ENCODE results near the gene GPANK1. TPM values are rescaled to one million over a fixed set of nuclear protein-coding genes. Genes with fewer than 3 reads are reported as not detected.

Gene GPANK1
- total and polyA plus RNA-seq, 12 donors = 7.4 to 61.2 (median 17.2) TPM

GRCh38 chr6:31707701-31708100 is 42.9 kb upstream of the GPANK1 start:
- Histone ChIP-seq H3K36me3 (replicated peaks in 1 of 2) (no peaks in the 10 kb centered on the region), H3K27ac (no peak overlapping the region), H3K4me1 (replicated peaks in 1 of 2) (peaks cover 0 to 6% of the 10 kb centered on the region in 2 donors), H3K27me3 (no peaks in the 10 kb centered on the region), H3K4me3 (no peak overlapping the region), H3K9me3 (replicated peaks in 1 of 3) (no peaks in the 10 kb centered on the region)
- TF ChIP-seq POLR2A (IDR thresholded peaks at IDR 0.05) = no peak
- TF ChIP-seq, protein P1, sequence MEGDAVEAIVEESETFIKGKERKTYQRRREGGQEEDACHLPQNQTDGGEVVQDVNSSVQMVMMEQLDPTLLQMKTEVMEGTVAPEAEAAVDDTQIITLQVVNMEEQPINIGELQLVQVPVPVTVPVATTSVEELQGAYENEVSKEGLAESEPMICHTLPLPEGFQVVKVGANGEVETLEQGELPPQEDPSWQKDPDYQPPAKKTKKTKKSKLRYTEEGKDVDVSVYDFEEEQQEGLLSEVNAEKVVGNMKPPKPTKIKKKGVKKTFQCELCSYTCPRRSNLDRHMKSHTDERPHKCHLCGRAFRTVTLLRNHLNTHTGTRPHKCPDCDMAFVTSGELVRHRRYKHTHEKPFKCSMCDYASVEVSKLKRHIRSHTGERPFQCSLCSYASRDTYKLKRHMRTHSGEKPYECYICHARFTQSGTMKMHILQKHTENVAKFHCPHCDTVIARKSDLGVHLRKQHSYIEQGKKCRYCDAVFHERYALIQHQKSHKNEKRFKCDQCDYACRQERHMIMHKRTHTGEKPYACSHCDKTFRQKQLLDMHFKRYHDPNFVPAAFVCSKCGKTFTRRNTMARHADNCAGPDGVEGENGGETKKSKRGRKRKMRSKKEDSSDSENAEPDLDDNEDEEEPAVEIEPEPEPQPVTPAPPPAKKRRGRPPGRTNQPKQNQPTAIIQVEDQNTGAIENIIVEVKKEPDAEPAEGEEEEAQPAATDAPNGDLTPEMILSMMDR (IDR thresholded peaks at IDR 0.05) = no peak
- WGBS, 4 donors = 80 to 92% (median 87%) methylated on average over 1 to 10 of the region's 10 CpGs
- intact Hi-C loops (cut with DNase I) = no loop called here
- no peak for DNase-seq

- Histone ChIP-seq H3K4me3 (no peak within 1 kb of the TSS), H3K27ac (peak within 1 kb of the TSS in 1 of 5 donors; percentile 14), H3K36me3 (replicated peaks in 1 of 2) (no peaks in the 10 kb centered on the region), H3K4me1 (replicated peaks in 1 of 2) (peaks cover 7 to 13% of the 10 kb centered on the region in 2 donors), H3K9me3 (replicated peaks in 1 of 3) (no peaks in the 10 kb centered on the region), H3K27me3 (no peaks in the 10 kb centered on the region)
- no peak for TF ChIP-seq POLR2A (IDR thresholded peaks at IDR 0.05)
- TF ChIP-seq, protein P1 (IDR thresholded peaks at IDR 0.05) = no peak
- 55 to 75% (median 68%) methylated on average over 3 of the region's 3 CpGs for WGBS, 4 donors
- intact Hi-C loops (cut with DNase I) = no loop called here
- no peak for DNase-seq
These were observed 41.8 kb upstream of the GPANK1 start, which contains the start of gene LY6G6F for GRCh38 chr6:31706599-31706998. TSS of gene LY6G6F (plus strand) at chr6:31706866. CDS start at chr6:31706907, 41 bp downstream.

DNA sequence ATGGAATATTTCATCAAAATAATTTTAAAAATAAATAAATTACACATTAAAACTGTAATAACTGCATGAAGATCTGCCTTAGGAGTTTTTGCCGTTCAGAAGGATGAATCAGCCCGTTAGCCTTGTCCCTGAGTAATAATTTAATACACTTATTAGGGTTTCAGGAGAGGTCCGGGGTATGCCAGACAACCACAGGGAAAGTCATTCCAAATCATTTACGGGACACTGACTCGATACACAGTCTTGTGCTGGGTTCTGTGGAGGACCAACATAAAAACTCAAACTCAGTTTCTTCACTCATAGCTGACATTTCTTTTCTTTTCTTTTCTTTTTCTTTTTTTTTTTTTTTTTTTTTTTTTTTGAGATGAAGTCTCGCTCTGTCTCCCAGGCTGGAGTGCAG is 41.1 kb upstream of the GPANK1 start:
- intact Hi-C loops (cut with DNase I) = no loop called here

GRCh38 chr6:31702819-31703716 is 38.3 kb upstream of the GPANK1 start, which contains the start of gene ABHD16A:
TSS of gene ABHD16A (minus strand) at chr6:31703324. CDS start at chr6:31703281, 43 bp downstream.
- peaks cover 0 to 15% of the 10 kb centered on the region in 2 donors for H3K36me3 ChIP-seq (replicated peaks in 1 of 2)
- WGBS, 4 donors = 1% methylated on average over 42 to 54 of the region's 54 CpGs
- TF ChIP-seq POLR2A (IDR thresholded peaks at IDR 0.05) = peak; percentile 91
- TF ChIP-seq, protein P1 (IDR thresholded peaks at IDR 0.05) = peak in 3 of 6 experiments; percentile 12 to 19 (median 18)
- intact Hi-C loops (cut with DNase I) = no loop called here
- peak within 1 kb of the TSS; percentile 58 to 84 (median 80) for H3K4me3 ChIP-seq
- peaks cover 8 to 25% of the 10 kb centered on the region in 2 donors for H3K4me1 ChIP-seq (replicated peaks in 1 of 2)
- peak within 1 kb of the TSS; percentile 90 to 99 (median 96) for H3K27ac ChIP-seq
- no peaks in the 10 kb centered on the region for H3K27me3 ChIP-seq
- H3K9me3 ChIP-seq (replicated peaks in 1 of 3) = no peaks in the 10 kb centered on the region
- peak; percentile 98 to 100 (median 99) for DNase-seq

More for the DNA sequence above, 41.1 kb upstream of the GPANK1 start:
- TF ChIP-seq, protein P1 (IDR thresholded peaks at IDR 0.05) = no peak
- Histone ChIP-seq H3K4me3 (no peak overlapping the region), H3K27ac (peak overlapping the region in 1 of 5 donors; percentile 14), H3K36me3 (replicated peaks in 1 of 2) (no peaks in the 10 kb centered on the region), H3K4me1 (replicated peaks in 1 of 2) (peaks cover 8 to 20% of the 10 kb centered on the region in 2 donors), H3K9me3 (replicated peaks in 1 of 3) (no peaks in the 10 kb centered on the region), H3K27me3 (no peaks in the 10 kb centered on the region)
- no peak for DNase-seq
- 42 to 63% (median 49%) methylated on average over 5 to 6 of the region's 6 CpGs for WGBS, 4 donors

Data from adrenal gland (tissue), 12 donors.